GM10266 (cell line): Measurements from ENCODE around the gene LPCAT3.
"Not testable (repeated sequence)": the region's sequence is repeated elsewhere in the genome, so short reads cannot be mapped to it uniquely, and the experiment has no call there.

Experiments
- DNase-seq: peaks from one replicate; pipeline ENCODE4 v3.0.0; 2012; ENCODE audit errors: extremely low spot score
- CTCF ChIP-seq: IDR thresholded peaks from 2 replicates; pipeline ENCODE4 v1.5.1; 2012; ENCODE audit warnings: mild to moderate bottlenecking, low read depth; ENCODE audit not compliant: control insufficient read depth, insufficient read depth; ENCODE audit errors: missing control alignments

Gene LPCAT3

GRCh38 chr12:7047306-7047705 is 29.0 kb upstream of the LPCAT3 start:
- TF ChIP-seq CTCF, result no peak
- no peak for DNase-seq

- TF ChIP-seq CTCF, result no peak
- no peak for DNase-seq
Measured at GRCh38 chr12:7046383-7047105, 28.3 kb upstream of the LPCAT3 start.

GRCh38 chr12:7045913-7046312 is 27.6 kb upstream of the LPCAT3 start:
- no peak for DNase-seq
- TF ChIP-seq CTCF, result no peak

- TF ChIP-seq CTCF, result peak; percentile 18
- DNase-seq, result peak; percentile 36
Measured at GRCh38 chr12:7042842-7043241, 24.6 kb upstream of the LPCAT3 start.

GRCh38 chr12:7039403-7039802 is 21.1 kb upstream of the LPCAT3 start:
- no peak for TF ChIP-seq CTCF
- DNase-seq, result no peak

GRCh38 chr12:7038591-7038990 is 20.3 kb upstream of the LPCAT3 start:
- no peak for TF ChIP-seq CTCF
- no peak for DNase-seq

GRCh38 chr12:7037411-7037810 is 19.1 kb upstream of the LPCAT3 start:
- not testable (repeated sequence) for DNase-seq

- DNase-seq, result no peak
- TF ChIP-seq CTCF, result no peak
Measured at GRCh38 chr12:7035463-7035862, 17.2 kb upstream of the LPCAT3 start.
